ENCODE results near the gene PISD. TPM values are rescaled to one million over a fixed set of nuclear protein-coding genes. Genes with fewer than 3 reads are reported as not detected.

PISD gene
- total RNA-seq, 1 donor from 2014 or later = 28.2 TPM

DNA sequence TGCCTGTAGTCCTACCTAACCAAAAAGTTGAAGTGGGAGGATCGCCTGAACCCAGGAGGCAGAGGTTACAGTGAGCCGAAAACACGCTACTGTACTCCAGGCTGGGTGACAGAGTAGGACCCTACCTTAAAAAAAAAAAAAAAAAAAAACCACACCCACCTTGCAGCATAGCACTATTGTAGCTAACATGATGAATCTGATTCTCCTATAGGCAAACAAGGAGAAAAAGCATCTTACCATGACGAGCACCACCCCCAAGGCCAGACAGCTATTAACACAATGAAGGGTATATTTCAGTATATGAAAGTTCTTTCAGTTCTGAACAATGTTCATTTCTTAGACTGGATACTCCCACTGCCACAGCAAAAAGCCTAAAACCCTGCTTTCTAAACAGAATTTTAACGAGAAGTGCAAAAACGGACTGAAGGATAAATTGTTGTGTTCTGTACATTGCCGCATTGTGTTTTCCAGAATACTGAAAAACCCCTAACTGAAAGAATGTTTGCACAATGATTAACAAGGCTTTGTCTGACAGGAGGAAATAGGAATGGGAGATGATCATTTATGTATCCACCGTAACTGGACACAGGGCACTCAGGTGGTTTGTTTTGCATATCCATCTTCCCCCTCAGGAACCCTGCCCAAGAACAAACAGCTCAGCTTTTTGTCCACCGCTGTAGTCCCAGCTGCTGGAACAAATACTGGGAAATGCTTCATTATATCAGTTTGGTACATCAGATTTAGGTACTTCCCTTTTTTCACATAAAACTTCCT lies 8.9 kb downstream of the PISD start:
- intact Hi-C loops (cut with micrococcal nuclease) = no loop called here

DNA sequence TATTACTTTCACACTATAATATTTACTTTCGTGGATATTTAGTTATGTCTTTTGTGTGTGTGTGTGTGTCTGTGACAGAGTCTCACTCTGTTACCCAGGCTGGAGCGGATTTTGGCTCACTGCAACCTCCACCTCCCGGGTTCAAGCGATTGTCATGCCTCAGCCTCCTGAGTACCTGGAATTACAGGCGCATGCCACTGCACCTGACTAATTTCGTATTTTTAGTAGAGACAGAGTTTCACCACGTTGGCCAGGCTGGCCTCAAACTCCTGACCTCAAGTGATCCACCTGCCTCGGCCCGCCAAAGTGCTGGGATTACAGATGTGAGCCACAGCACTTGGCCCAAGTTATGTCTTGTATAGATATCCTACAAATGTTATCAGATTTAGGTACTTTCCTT lies 9.9 kb downstream of the PISD start:
- intact Hi-C loops (cut with micrococcal nuclease) = no loop called here

DNA sequence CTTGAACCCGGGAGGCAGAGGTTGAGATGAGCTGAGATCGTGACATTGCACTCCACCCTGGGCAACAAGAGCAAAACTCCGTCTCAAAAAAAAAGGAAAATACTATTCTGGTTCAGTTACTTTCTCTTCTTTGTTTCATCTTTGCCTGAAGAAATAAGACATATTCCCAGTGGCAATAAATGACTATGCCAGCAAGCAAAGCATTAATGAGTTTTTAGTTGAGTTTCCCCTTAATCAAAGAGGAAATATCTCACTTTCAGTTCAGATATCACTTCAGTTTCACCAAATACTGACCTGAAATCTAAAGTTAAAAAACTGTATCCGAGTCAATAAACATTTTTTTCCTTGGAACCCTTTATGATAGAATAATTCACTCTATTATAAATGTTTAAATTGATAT lies 10.4 kb downstream of the PISD start:
- intact Hi-C loops (cut with micrococcal nuclease) = no loop called here

DNA sequence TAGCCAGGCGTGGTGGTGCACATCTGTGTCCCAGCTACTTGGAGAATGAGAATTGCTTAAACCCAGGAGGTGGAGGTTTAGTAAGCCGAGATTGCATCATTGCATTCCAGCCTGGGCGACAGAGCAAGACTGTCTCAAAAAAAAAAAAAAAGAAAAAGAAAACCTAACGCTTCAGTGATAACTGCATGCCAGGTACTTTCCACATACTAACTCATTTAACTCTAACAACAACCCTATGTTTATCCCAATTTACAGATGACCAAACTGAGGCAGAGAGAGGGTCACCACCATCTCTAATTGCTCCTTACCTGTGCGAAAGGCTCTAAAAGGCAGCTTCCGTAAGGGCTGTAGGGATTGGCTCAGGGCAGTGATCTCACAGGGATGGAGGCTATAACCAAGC lies 11.6 kb downstream of the PISD start:
- intact Hi-C loops (cut with micrococcal nuclease) = no loop called here

DNA sequence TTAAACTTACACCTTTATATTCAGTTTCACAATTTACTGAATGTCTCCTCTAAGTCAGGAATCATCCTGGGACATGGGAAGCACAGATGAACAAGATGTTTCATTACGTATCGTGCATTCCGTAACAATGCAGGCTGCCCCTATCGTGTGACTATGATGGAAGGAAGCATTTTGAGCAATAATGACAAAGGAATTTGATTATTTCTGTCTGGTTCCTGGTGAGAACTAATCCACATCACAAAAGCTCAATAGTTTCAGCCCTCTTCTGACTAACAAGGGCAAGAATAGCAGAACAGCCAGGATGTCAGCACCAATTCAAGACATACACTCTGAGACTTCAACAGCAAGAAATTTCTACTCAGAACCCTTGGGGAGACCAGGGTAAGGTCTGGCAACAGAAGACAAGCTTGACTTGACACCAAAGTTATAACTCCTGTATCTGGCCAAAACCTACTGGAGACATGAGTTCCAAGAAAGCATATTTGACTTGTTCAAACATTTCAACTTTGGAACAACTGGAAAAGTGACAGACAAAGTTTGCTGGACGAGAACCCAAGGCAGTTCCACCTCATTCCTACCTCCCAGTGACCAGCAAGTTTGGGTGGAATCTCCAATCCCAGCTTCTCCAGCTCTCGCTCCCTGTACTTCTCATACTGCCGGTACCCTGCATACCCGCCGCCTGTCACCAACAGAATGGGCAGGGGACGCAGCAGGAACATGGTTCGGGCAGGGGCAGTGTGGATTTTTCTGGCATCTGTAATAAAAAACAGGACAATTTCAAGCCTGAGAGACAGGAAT lies 14.3 kb downstream of the PISD start:
- intact Hi-C loops (cut with micrococcal nuclease) = no loop called here

DNA sequence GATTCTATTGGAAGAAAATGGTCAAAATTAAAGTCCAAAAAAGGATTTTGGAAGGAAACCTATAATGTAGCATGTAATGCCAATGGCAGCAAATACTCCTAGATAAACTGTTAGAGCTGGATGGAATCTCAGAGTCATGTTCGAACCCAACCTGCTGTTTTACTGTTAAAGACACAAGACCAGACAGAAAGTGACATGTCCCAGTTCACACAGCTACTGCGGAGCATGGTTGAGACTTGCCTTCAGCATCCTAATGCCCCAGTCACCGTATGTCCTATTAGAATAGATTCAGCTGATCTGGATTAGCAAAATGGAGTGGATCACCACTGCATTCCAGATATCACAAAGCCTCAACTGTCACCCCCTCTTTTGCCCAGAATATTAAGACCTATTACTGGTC lies 14.9 kb downstream of the PISD start:
- intact Hi-C loops (cut with micrococcal nuclease) = no loop called here

DNA sequence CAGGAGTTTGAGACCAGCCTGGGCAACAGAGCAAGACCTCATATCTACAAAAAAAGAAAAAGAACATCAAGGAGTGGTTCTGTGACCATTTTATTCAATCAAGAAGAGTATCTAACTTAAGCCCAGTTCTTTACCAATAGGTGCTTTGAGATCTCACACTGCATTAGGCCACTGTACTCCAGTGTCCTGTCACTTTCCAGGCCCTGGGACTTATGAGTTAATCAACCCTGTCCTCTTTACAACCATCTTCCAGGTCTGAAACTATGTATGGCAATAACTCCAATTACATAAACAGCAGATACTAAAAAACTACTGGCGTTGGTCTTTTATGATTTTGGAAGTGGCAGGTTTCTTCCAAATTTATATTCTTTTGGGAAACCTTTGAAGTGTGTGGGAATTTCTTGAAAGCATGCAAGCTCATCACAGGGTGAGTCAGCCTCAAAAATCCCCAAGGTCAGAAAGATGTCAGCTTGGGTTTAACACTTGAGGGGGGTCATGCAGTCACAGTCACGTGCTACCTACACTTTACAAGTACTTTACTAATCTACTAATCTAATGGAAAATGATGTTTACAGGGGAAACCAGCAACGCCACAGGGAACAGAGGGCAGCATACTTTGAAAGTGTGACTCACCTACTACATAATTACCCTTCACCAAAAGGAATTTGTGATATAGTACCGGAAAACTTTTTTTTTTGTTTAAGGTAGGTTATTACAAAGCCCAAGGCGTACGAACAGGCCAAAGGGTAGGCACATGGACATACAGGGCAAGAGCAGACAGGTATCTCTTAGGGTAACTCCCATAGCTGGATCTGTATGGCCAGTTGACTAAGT lies 15.6 kb downstream of the PISD start:
- intact Hi-C loops (cut with micrococcal nuclease) = no loop called here

DNA sequence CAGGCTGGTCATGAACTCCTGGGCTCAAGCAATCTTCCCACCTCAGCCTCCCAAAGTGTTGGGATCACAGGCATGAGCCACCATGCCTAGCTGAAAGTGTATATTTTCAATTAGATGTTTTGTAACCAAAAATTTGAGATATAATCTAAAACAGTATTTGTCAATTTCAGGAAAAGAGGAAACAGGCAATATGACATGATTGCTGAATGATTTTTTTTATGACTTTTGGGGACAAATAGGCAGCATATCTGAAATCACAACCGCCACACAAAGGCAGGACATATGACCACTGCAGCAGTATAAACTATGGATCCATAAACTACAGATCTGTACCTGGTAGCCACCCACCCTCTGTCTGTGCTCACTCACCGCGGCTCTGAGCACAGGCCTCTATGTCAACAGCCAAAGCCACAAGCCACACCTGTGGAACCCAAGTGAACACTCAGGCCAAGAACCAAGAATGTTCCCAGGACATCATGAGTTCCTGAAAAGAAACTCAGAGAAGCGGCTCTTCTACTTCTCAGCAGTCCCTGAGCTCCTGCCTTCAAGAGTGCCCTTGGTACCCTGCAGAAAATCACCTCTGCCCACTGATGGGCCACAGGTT lies 22.5 kb downstream of the PISD start:
- intact Hi-C loops (cut with micrococcal nuclease) = loop anchor here (10.0 kb wide), 1 partner anchor 55 kb away; no protein-coding TSS in a partner anchor

DNA sequence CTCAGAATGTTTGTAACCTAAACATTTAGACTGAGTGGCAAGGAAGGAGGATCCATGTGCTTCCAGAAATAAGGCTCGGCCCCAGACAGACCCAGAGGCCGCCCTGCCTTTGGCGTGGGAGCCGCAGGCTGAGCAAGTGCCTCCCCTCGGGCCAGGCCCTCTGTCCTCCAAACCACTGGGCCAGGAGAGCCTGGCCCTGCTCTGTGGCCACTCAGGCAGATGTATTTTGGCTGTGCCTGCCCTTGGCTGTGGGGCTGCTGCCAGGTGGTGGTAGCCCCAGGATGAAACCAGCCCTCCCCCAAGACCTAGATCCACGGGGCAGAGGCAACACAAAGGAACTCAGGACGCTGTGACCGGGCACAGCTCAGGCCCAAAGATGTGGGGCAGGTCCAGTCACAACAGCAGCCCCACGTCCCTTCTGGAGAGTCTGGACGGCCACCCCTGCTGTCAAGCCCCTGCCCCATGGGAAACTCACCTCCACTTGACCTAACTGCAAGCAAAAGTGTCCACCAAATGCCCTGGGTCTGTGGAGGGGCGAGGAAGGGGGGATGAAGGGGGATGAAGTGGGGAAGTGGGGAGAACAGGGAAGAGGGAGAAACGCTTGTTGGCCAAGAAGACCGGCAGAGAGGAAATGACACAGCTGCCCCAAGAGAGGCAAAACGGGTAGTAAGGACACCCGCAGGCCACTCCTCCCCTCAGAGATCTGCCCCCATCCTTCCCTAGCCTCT lies 24.0 kb downstream of the PISD start:
- intact Hi-C loops (cut with micrococcal nuclease) = loop anchor here (10.0 kb wide), 1 partner anchor 53 kb away; no protein-coding TSS in a partner anchor

DNA sequence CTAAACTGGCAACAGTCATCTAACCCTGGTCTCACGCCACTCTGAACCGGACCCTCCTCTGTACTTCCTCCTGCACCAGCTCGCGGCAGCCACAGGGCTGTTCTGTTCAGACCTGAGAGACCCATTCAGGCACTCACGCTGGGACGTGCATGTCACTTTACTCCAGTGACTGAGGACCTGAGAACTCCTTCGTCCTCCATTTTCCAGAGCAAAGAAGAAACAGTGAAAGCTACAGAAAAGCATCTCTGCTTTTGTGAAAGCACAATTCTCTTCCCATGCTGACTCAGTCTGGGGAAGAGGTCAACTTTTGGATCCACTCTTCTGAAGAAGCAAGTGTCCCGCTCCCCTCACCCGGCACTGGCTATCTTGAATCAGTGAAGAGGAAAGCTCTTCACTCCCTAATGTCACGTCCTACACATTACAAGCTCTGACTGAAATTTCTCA lies 24.5 kb downstream of the PISD start:
- intact Hi-C loops (cut with micrococcal nuclease) = loop anchor here (10.0 kb wide), 1 partner anchor 53 kb away; no protein-coding TSS in a partner anchor

DNA sequence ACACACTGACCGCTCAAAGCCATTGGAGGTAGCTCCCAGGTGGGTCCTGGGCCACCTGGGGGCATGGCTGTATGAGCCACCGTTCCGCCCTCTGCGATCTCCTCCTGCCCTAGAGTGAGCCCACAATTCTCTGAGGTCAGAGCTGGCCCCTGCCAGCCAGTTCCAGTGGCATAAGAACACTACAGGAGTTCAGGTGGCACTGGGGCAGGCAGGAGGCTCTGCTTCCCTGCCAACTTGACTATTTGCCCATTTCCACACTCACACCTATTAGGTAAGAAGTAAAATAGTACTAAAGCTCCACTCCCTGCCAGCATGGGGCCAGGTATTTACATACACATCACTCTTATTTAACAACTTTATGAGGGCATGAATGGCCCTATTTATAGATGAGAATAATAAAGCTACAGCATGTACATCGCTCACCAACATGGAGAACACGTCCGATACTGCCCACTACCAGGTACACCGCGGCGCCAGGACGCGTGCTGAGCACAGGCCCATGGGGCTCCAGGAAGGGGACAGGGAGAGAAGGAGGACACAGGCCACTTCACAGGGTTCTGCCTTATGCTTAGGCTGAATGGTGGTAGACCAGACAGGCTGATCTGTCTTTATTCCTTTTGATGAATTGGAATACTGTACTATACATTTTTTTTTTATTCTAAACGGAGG lies 26.2 kb downstream of the PISD start:
- intact Hi-C loops (cut with micrococcal nuclease) = loop anchor here (10.0 kb wide), 1 partner anchor 51 kb away; no protein-coding TSS in a partner anchor

DNA sequence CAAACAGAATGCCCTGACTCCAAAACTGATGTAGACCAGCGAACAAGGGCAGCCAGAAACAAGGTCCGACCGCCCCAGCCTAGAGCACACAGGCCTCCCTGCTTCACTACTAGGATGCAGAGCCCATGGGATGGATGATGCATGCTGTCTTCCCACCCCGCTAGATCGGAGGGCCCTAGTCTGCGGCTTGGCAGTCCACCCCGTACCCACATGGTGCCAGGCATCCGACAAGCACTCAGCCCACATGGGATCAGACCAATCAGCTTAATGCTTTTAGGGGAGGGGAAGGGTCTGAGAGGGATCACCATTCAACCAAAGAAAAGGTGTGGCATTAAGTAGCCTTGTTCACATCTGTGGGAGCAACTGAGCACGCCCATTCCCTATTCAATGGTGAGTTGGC lies 30.6 kb downstream of the PISD start:
- intact Hi-C loops (cut with micrococcal nuclease) = loop anchor here (2.0 to 10.0 kb wide), 3 partner anchors 47 to 134 kb away; partner anchors contain the start of gene SFI1

DNA sequence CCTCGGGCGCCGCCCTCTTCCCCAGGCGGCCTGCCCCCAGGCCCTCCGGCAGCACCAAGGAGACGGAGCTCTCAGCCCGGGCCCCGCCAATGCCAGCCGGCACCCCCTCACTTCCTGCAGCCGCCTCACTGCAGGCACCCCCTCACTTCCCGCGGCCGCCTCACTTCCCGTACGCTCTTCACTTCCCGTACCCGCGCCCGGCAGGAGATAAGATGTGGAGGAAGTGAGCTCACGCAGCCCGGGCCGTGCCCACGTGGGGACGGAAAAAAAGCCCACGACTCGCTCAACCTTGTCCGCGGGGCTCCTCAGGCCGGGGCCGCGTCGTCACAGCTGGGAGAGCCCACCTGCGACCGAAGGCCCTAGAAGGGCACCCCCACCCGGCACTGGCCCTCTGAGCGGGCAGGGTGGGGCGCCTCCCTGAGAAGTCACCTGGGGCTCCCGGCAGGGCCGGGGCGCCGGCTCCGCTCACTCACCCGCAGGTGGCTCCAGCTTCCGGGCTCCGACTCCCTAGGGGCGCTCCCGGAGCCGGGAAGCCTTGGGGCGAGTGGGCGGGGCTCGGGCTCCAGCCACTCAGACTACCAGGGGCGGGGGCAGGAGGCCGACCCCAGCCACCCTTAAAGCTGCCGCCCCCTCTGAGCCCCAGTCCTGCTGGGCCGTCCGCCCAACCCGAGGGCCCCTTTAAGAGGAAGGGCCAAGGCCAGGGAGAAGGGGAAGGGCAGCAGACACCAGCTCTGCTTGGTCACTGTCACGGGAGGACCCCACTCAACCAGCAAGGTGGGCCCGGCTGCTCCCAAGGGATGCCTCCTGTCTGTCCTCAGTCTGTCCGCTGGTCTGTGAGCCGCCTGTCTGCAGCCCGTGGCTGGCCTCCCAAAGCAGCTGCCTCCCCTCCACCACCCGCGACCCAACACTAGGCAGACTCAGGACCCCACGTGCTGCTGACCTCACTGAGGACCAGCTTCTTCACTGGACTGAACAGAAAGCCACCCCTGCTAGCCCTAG lies 31.4 kb downstream of the PISD start:
- intact Hi-C loops (cut with micrococcal nuclease) = loop anchor here (2.0 to 10.0 kb wide), 3 partner anchors 46 to 133 kb away; partner anchors contain the start of gene SFI1

DNA sequence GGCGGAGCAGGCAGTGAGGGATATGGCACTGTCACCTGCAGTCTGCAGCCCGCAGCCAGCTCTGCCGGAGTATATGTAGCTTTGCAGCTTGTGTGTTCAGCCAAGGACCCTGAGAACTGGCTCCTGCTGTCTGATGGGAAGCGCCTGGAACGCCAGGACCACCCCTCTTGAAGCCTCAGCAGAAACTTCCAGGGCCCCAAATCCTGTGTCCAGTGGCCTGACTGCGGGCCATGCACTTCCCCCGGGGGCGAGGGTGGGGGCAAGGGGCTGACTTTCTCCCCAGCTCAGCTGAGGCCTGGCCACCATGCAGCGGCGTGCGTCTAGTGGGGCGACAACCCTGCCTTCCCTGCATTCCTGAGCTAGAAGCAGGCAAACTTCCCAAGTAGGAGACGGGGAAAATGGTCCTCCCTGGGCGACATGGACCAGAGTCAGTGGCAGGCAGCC lies 32.3 kb downstream of the PISD start:
- intact Hi-C loops (cut with micrococcal nuclease) = loop anchor here (2.0 to 10.0 kb wide), 3 partner anchors 45 to 132 kb away; partner anchors contain the start of gene SFI1

DNA sequence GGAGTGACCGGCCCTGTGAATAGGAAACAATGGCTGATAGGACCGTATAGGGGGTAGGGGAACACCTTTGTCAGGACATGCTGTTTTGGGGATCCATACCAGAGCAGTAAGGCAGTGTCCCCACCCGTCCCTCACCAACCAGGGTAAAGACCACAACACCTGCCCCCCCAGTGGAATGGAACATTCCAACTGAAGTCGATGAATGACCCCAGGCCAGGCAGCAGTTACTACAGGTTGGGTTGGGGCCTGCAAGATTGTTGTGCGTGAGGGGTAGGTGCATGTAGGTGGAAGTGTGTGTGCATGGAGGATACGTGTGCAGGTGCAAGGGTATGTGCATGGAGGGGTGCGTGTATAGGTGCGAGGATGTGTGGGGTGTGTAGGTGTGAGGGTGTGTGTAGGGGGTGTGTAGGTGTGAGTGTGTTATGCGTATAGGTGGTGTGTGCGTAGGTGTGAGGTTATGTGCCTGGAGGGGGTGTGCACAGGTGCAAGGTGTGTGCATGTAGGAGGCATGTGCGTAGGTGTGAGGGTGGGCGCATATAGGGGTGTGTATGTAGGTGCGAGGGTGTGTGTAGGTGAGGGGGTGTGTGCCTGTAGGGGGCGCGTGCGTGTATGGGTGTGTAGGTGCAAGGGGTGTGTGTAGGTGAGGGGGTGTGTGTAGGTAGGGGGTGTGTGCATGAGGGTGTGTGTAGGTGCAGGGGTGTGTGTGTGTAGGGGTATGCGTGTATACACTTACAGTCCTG lies 32.9 kb downstream of the PISD start:
- intact Hi-C loops (cut with micrococcal nuclease) = no loop called here

DNA sequence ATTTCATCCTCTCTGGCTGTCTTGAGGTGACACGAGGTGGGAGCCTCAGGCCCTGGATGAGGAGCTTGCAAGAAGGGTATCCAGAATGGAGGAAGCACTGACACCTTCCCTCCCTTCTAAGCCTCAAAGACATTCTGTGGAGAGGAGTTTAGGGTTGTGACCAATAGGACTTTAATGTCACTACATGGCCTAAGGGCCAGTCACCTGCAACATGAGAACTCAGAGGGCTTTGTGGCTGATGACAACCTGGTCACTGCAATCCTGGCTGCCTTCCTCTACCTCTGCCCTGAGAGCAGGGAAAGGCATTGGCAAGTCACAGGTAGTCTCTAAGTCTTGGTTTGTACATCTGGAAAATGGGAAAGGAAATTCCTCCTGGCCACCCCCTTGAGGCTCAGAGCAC lies 33.7 kb downstream of the PISD start:
- intact Hi-C loops (cut with micrococcal nuclease) = no loop called here

DNA sequence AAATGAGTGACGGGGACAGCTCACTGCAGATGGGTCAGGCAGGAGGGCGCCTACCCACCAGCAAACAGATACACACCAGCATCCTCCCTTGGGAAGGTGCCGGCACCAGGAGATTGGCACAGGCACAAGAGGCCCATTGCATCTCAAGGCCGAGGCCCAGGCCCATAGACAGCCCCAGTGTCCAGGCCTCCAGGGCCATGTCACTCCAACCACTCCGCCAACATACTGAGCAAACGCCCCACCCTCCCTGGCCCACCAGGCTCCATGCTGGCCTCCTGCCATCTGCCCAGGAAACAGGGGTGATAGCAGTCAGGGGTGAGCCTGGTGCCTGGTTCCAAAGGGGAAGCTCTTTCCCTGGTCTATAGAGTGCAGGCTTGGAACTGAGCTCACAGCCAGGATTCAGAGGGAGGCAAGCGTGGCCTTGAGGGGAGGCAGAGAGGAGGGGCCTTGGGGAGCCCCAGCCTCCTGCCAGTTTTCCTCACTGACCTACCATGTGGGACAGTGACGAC lies 34.7 kb downstream of the PISD start:
- intact Hi-C loops (cut with micrococcal nuclease) = no loop called here
